Measurements from ENCODE around the gene SPIC.
"Not testable (repeated sequence)": the region's sequence is repeated elsewhere in the genome, so short reads cannot be mapped to it uniquely, and the experiment has no call there.

Gene SPIC

GRCh38 chr12:101459642-101460346, 15.3 kb upstream of the SPIC start:
- CTCF ChIA-PET, result no interaction called here
- POLR2A ChIA-PET, result no interaction called here
- H3K4me3 ChIP-seq (ENCODE audit: low read depth, low read length), result no peak overlapping the region
- no peak for DNase-seq (ENCODE audit: low read depth, low spot score)
- no peak for TF ChIP-seq CTCF (IDR thresholded peaks at IDR 0.05; ENCODE audit: insufficient read depth, low read length, missing control alignments)

- ChIA-PET CTCF (no interaction called here), POLR2A (no interaction called here)
- H3K4me3 ChIP-seq (ENCODE audit: low read depth, low read length), result no peak overlapping the region
- DNase-seq (ENCODE audit: low read depth, low spot score), result no peak
- no peak for TF ChIP-seq CTCF (IDR thresholded peaks at IDR 0.05; ENCODE audit: insufficient read depth, low read length, missing control alignments)
Measured at GRCh38 chr12:101468948-101469347, 6.2 kb upstream of the SPIC start.

- no peak for DNase-seq (ENCODE audit: low read depth, low spot score)
- CTCF ChIA-PET, result no interaction called here
- POLR2A ChIA-PET, result no interaction called here
- no peak for TF ChIP-seq CTCF (IDR thresholded peaks at IDR 0.05; ENCODE audit: insufficient read depth, low read length, missing control alignments)
- H3K4me3 ChIP-seq (ENCODE audit: low read depth, low read length), result no peak overlapping the region
Measured at GRCh38 chr12:101470939-101471338, 4.2 kb upstream of the SPIC start.

- CTCF ChIA-PET; POLR2A ChIA-PET; H3K4me3 ChIP-seq (ENCODE audit: low read depth, low read length): not testable (repeated sequence)
Measured at GRCh38 chr12:101471878-101472277, 3.3 kb upstream of the SPIC start.

GRCh38 chr12:101474248-101474647, 888 bp upstream of the SPIC start:
- no peak overlapping the region for H3K4me3 ChIP-seq (ENCODE audit: low read depth, low read length)
- POLR2A ChIA-PET, result no interaction called here
- TF ChIP-seq CTCF (IDR thresholded peaks at IDR 0.05; ENCODE audit: insufficient read depth, low read length, missing control alignments), result no peak
- CTCF ChIA-PET, result no interaction called here
- DNase-seq (ENCODE audit: low read depth, low spot score), result no peak

More at GRCh38 chr12:101471878-101472277, 3.3 kb upstream of the SPIC start:
- DNase-seq (ENCODE audit: low read depth, low spot score), result not testable (repeated sequence)

- CTCF ChIA-PET, result no interaction called here
- no peak overlapping the region for H3K4me3 ChIP-seq (ENCODE audit: low read depth, low read length)
- POLR2A ChIA-PET, result no interaction called here
- DNase-seq (ENCODE audit: low read depth, low spot score), result no peak
- no peak for TF ChIP-seq CTCF (IDR thresholded peaks at IDR 0.05; ENCODE audit: insufficient read depth, low read length, missing control alignments)
Measured at GRCh38 chr12:101475751-101476305, 692 bp downstream of the SPIC start.

- no peak for TF ChIP-seq CTCF (IDR thresholded peaks at IDR 0.05; ENCODE audit: insufficient read depth, low read length, missing control alignments)
- DNase-seq (ENCODE audit: low read depth, low spot score), result no peak
- ChIA-PET POLR2A (no interaction called here), CTCF (no interaction called here)
- no peak overlapping the region for H3K4me3 ChIP-seq (ENCODE audit: low read depth, low read length)
Measured at GRCh38 chr12:101480849-101481248, 5.7 kb downstream of the SPIC start.

Data from AG04449 (cell line).